Lower lobe of right lung (tissue), 2 donors: Measurements from ENCODE around the gene KIF16B. TPM values are rescaled to one million over a fixed set of nuclear protein-coding genes. Genes with fewer than 3 reads are reported as not detected.
"Not testable (repeated sequence)": the region's sequence is repeated elsewhere in the genome, so short reads cannot be mapped to it uniquely, and the experiment has no call there.

ENCODE experiments used
- ATAC-seq, 2 donors: fragments of 200-7000 bp; cut with Tn5 transposase; one replicate each; pipeline ENCODE4 v1.9.1; 2020 to 2022; ENCODE audit warnings: mild to moderate bottlenecking in 2 of 2, moderate library complexity in 2 of 2
- DNase-seq: peaks from one replicate; pipeline ENCODE4 v3.0.0-alpha.2; 2020
- H3K27ac ChIP-seq: fragments of 200-600 bp; one replicate; pipeline ENCODE4 v1.8.0; 2022
- H3K27me3 ChIP-seq: fragments of 200-600 bp; one replicate; pipeline ENCODE4 v1.8.0; 2022; ENCODE audit warnings: low read depth
- H3K36me3 ChIP-seq: fragments of 200-600 bp; one replicate; pipeline ENCODE4 v1.8.0; 2022; ENCODE audit warnings: mild to moderate bottlenecking
- H3K4me1 ChIP-seq: fragments of 200-600 bp; one replicate; pipeline ENCODE4 v1.8.0; 2022
- H3K4me3 ChIP-seq: fragments of 200-600 bp; one replicate; pipeline ENCODE4 v1.8.0; 2022; ENCODE audit warnings: mild to moderate bottlenecking
- H3K9me3 ChIP-seq: fragments of 200-600 bp; one replicate; pipeline ENCODE4 v1.8.0; 2022
- intact Hi-C: fragments of 100-400 bp; cut with DNase I; formaldehyde crosslinking; loops from one replicate; pipeline ENCODE4 v1.11.0; 2022
- total RNA-seq: library from RNA; stranded (reverse); fragmentation: NEBNext Ultra II Directional; extraction: Animal tissue kit (Norgen Biotek cat#: 25700); gene quantifications from one replicate; pipeline ENCODE4 v1.2.1, GENCODE V29; 2021
- TF ChIP-seq, protein P1 (sequence below): fragments of 200-600 bp; IDR thresholded peaks from one replicate; pipeline ENCODE4 v1.8.0; 2022; ENCODE audit warnings: antibody characterized with exemption, mild to moderate bottlenecking
- donor health status: DM: no; HTN: yes; CAD: no; lungs with severe emphysema.

KIF16B gene
- total RNA-seq, 1 donor from 2014 or later, result 25.1 TPM

DNA sequence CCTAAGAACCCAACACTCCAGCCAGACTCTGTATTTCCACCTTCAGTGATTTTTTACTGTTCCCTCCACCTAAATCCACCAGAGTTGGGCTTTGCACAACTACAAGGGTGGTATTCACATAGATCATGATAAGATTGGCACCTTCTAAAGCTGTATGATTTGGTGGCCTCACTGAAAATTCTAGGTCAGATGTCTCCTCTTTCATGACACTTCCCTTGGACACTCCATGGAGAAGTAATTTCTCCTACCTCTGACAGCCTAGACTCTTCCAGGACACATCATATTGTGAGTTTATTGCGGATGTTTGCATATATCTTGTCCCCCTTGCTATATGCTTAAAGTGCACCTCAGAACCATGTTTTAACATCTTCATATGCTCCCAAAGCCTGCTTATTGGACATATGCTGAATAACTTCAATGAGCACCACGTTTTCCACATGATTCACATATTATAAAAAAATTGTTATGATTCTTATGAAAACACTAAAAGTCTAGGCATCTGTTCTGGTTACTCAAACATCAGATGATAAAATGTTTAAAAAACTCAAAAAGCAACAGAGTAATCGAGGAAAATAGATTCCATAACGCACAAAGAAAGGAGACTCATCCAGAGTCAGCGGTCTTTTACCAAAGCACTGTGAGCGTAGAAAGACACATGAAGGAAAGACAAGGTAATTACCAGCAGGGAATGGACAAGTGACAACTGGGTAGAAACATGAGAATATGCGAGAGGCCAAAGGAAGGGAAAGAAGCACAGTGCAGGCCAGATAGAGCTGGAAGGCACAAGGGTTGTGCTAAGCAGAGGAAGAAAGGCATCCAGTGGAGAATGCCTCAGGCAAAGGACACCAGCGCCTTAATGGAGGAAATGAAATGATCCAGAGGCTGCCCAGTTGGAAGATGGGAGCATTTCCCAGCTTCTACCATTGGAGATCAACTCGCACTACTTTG, 46.5 kb downstream of the KIF16B start:
- no peaks in the 10 kb centered on the region for H3K9me3 ChIP-seq
- H3K4me3 ChIP-seq, result no peak overlapping the region
- peaks cover 12% of the 10 kb centered on the region for H3K36me3 ChIP-seq
- intact Hi-C loops, result no loop called here
- H3K27me3 ChIP-seq, result no peaks in the 10 kb centered on the region
- ATAC-seq, result no peak
- no peak overlapping the region for H3K27ac ChIP-seq
- DNase-seq, result no peak
- H3K4me1 ChIP-seq, result no peaks in the 10 kb centered on the region
- TF ChIP-seq, protein P1, sequence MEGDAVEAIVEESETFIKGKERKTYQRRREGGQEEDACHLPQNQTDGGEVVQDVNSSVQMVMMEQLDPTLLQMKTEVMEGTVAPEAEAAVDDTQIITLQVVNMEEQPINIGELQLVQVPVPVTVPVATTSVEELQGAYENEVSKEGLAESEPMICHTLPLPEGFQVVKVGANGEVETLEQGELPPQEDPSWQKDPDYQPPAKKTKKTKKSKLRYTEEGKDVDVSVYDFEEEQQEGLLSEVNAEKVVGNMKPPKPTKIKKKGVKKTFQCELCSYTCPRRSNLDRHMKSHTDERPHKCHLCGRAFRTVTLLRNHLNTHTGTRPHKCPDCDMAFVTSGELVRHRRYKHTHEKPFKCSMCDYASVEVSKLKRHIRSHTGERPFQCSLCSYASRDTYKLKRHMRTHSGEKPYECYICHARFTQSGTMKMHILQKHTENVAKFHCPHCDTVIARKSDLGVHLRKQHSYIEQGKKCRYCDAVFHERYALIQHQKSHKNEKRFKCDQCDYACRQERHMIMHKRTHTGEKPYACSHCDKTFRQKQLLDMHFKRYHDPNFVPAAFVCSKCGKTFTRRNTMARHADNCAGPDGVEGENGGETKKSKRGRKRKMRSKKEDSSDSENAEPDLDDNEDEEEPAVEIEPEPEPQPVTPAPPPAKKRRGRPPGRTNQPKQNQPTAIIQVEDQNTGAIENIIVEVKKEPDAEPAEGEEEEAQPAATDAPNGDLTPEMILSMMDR, result no peak

DNA sequence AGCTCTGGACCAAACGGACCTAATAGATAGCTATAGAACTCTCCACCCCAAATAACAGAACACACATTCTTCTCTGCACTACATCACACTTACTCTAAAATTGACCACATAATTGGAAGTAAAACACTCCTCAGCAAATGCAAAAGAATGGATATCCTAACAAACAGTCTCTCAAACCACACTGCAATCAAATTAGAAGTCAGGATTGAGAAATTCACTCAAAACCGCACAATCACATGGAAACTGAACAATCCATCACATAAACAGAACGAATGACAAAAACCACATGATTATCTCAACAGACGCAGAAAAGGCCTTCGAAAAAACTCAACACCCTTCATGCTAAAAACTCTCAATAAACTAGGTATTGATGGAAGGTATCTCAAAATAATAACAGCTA, 50.6 kb downstream of the KIF16B start:
- H3K4me1 ChIP-seq, intact Hi-C loops, H3K27me3 ChIP-seq, DNase-seq, H3K27ac ChIP-seq, H3K9me3 ChIP-seq, ATAC-seq, H3K4me3 ChIP-seq: not testable (repeated sequence)
- peaks cover 12% of the 10 kb centered on the region for H3K36me3 ChIP-seq

DNA sequence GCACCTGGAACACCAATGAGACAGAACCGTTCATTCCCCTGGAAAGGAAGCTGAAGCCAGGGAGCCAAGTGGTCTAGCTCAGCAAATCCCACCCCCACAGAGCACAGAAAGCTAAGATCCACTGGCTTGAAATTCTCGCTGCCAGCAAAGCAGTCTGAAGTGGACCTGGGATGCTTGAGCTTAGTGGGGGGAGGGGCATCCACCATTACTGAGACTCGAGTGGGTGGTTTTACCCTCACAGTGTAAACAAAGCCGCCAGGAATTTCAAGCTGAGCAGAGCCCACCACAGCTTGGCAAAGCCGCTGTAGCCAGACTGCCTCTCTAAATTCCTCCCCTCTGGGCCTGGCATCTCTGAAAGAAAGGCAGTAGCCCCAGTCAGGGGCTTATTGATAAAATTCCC, 53.1 kb downstream of the KIF16B start:
- H3K9me3 ChIP-seq, result no peaks in the 10 kb centered on the region
- H3K27ac ChIP-seq, result no peak overlapping the region
- peaks cover under 1% of the 10 kb centered on the region for H3K36me3 ChIP-seq
- H3K27me3 ChIP-seq, result no peaks in the 10 kb centered on the region
- ATAC-seq (no peak), DNase-seq (no peak)
- no peaks in the 10 kb centered on the region for H3K4me1 ChIP-seq
- TF ChIP-seq, protein P1, result no peak
- H3K4me3 ChIP-seq, result no peak overlapping the region
- intact Hi-C loops, result no loop called here

DNA sequence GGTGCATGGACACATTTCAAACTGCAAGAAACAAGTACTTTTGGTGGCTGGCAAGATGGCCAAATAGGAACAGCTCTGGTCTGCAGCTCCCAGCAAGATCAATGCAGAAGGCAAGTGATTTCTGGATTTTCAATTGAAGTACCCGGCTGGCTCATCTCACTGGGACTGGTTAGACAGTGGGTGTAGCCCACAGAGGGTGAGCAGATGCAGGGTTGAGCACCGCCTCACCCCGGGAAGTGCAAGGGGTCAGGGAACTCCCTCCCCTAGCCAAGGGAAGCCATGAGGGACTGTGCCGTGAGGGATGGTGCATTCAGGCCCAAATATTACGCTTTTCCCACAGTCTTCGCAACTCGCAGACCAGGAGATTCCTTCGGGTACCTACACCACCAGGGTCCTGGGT, 53.6 kb downstream of the KIF16B start:
- H3K27me3 ChIP-seq, ATAC-seq, H3K27ac ChIP-seq, H3K4me3 ChIP-seq, H3K36me3 ChIP-seq, H3K9me3 ChIP-seq, H3K4me1 ChIP-seq, intact Hi-C loops, DNase-seq: not testable (repeated sequence)

DNA sequence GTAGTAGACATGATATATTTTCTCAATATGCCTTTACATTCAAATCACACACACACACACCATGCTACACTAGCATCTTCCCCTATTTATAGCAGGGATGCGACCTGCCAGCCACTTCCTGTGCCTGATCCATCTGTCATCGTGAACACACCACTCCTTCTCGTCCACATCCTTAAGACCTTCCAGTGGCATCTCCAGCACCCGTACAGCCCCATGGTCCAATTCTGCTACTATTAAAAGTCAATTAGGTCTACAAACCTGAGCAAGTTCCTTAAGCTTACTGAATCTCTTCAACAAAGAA, 54.5 kb downstream of the KIF16B start:
- H3K4me3 ChIP-seq, result no peak overlapping the region
- no peaks in the 10 kb centered on the region for H3K9me3 ChIP-seq
- intact Hi-C loops, result no loop called here
- no peaks in the 10 kb centered on the region for H3K4me1 ChIP-seq
- no peak for DNase-seq
- H3K36me3 ChIP-seq, result no peaks in the 10 kb centered on the region
- H3K27ac ChIP-seq, result no peak overlapping the region
- no peak for ATAC-seq
- no peaks in the 10 kb centered on the region for H3K27me3 ChIP-seq
- TF ChIP-seq, protein P1, result no peak

DNA sequence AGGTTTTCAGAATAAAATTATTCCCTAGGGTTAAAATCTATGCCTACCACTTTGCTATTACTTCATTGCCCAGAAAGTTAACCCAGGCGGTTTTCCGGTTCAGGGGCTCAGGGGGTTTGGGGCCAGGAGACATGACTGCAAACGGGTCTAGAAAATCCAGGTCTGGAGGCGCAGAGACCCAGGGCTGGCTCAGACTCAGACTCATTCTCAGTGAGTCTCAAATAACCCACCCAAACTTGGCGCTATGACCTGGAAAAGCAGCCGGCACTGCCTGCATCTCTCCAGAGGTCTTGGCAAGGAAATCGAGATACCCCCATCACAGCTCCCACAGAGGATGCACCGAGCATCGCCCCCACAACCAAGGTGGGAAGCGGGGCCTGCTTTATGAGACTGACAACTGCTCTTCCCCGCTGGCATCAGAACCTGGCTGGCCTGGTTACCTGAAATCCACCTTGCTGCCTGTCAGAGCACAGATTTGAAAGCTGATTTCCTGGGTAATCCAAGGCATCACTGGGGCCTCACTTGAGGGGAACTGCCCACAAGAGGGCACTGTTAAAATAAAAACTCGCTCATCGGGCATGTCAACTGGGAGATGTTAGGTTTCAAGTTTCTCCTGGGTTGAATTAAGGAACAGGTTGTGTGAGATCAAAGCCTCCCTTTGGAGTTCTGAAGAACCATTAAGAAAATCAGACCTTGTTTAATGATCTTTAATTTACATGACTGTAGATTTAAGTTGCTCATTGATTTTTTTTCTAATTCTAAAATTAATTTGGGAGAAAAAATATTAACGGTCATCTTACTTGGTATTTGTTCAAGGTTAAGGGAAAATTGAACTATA, 55.1 kb downstream of the KIF16B start:
- TF ChIP-seq, protein P1, result peak; percentile 60
- no peak overlapping the region for H3K27ac ChIP-seq
- DNase-seq (no peak), ATAC-seq (peak; percentile 69 to 74)
- no peaks in the 10 kb centered on the region for H3K36me3 ChIP-seq
- no peaks in the 10 kb centered on the region for H3K4me1 ChIP-seq
- intact Hi-C loops, result no loop called here
- no peaks in the 10 kb centered on the region for H3K27me3 ChIP-seq
- no peak overlapping the region for H3K4me3 ChIP-seq
- H3K9me3 ChIP-seq, result no peaks in the 10 kb centered on the region
